HG03159 (cell line): ENCODE results near the gene NRN1.
"Not testable (repeated sequence)": the region's sequence is repeated elsewhere in the genome, so short reads cannot be mapped to it uniquely, and the experiment has no call there.

ENCODE experiments used
- ATAC-seq: cut with Tn5 transposase; IDR thresholded peaks from one replicate; pipeline ENCODE4 v1.9.1; 2021; ENCODE audit warnings: mild to moderate bottlenecking, moderate library complexity; ENCODE audit not compliant: unreplicated experiment

The NRN1 gene

GRCh38 chr6:6006428-6007365 is at the start of gene NRN1:
TSS of gene NRN1 (minus strand) at chr6:6006925. CDS start at chr6:6006749, 176 bp downstream.
- ATAC-seq, result no peak

GRCh38 chr6:6052216-6052615 is 45.5 kb upstream of the NRN1 start:
- ATAC-seq, result no peak

- ATAC-seq, result no peak
Measured at GRCh38 chr6:6046716-6047115, 40.0 kb upstream of the NRN1 start.

GRCh38 chr6:6039946-6040509 is 33.3 kb upstream of the NRN1 start:
- ATAC-seq, result no peak

- no peak for ATAC-seq
Measured at GRCh38 chr6:6037179-6037578, 30.5 kb upstream of the NRN1 start.

GRCh38 chr6:6033858-6034257 is 27.1 kb upstream of the NRN1 start:
- ATAC-seq, result no peak

- ATAC-seq, result no peak
Measured at GRCh38 chr6:6026513-6027205, 19.9 kb upstream of the NRN1 start.

- no peak for ATAC-seq
Measured at GRCh38 chr6:6025736-6026135, 19.0 kb upstream of the NRN1 start.

GRCh38 chr6:6024220-6024619 is 17.5 kb upstream of the NRN1 start:
- no peak for ATAC-seq

GRCh38 chr6:6022841-6023240 is 16.1 kb upstream of the NRN1 start:
- not testable (repeated sequence) for ATAC-seq

GRCh38 chr6:6008648-6009421 is 2.1 kb upstream of the NRN1 start:
- ATAC-seq, result peak; percentile 61

GRCh38 chr6:6008089-6008647 is 1.4 kb upstream of the NRN1 start:
- ATAC-seq, result peak; percentile 9

- ATAC-seq, result no peak
Measured at GRCh38 chr6:6007366-6008088, 802 bp upstream of the NRN1 start.

GRCh38 chr6:6006006-6006427 is 708 bp downstream of the NRN1 start:
- ATAC-seq, result no peak

GRCh38 chr6:6005051-6006005 is 1.4 kb downstream of the NRN1 start:
- no peak for ATAC-seq

GRCh38 chr6:6004390-6004995 is 2.2 kb downstream of the NRN1 start:
- no peak for ATAC-seq

GRCh38 chr6:6003621-6004366 is 2.9 kb downstream of the NRN1 start:
- ATAC-seq, result no peak
